Measurements from ENCODE around the gene ABHD17A. TPM values are rescaled to one million over a fixed set of nuclear protein-coding genes. Genes with fewer than 3 reads are reported as not detected.

Gene ABHD17A
- total RNA-seq, 3 donors from 2014 or later, result 62.4 to 81.3 (median 76.0) TPM

DNA sequence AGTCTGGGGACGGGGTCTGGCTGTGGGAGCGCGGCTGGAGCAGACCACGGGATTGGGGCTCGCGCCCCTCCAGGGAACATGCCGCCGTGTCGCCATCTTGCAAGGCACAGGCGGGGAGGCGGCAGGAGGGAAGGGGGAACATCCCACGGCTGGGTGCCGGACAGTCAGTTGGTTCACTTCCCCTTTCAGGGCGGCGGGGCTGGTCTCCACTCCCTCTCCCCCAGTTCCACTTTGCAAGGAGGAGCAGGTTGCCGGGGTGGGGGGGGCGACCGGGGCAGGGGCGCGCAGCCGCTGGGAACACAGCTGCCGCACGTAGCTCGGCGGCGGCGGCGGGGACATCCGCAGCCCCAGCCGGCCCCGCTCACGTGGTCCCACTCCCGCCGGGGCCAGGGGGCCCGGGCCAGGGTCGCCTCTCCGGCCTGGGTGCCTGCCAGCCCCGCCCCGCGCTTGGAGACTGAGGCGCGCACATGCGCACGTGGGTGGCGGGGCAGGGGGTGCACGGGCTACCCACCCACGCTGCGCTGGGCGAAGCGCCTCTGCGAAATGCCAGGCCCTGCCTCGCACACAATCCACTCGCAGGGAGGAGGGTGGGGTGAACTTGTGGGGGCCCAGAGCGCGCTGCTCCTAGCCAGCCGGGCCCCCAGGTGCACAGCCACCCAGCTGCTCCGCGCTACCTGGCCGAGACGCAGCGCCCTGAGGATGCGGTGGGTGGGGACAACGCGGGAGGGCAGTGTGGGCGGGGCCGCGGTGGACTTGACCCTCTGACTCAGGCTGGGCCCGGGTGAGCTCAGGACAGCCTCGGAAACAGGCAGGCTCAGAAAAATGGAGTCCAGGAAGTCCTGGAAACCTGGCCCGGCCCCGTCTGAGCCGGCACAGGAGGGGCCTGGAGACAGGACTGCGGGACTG is 28.3 kb downstream of the ABHD17A start:
- TF ChIP-seq POLR2A (IDR thresholded peaks at IDR 0.05) (no peak), POLR2AphosphoS5 (IDR thresholded peaks at IDR 0.05) (peak in 1 of 3 donors; percentile 16)
- TF ChIP-seq, protein P1, sequence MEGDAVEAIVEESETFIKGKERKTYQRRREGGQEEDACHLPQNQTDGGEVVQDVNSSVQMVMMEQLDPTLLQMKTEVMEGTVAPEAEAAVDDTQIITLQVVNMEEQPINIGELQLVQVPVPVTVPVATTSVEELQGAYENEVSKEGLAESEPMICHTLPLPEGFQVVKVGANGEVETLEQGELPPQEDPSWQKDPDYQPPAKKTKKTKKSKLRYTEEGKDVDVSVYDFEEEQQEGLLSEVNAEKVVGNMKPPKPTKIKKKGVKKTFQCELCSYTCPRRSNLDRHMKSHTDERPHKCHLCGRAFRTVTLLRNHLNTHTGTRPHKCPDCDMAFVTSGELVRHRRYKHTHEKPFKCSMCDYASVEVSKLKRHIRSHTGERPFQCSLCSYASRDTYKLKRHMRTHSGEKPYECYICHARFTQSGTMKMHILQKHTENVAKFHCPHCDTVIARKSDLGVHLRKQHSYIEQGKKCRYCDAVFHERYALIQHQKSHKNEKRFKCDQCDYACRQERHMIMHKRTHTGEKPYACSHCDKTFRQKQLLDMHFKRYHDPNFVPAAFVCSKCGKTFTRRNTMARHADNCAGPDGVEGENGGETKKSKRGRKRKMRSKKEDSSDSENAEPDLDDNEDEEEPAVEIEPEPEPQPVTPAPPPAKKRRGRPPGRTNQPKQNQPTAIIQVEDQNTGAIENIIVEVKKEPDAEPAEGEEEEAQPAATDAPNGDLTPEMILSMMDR (IDR thresholded peaks at IDR 0.05), result no peak
- DNase-seq (ENCODE audit: low spot score in 2 of 2), result peak; percentile 78 to 90
- H3K4me3 ChIP-seq, result peak overlapping the region; percentile 44 to 78 (median 56)
- H3K9me3 ChIP-seq, result no peaks in the 10 kb centered on the region
- H3K27me3 ChIP-seq, result no peaks in the 10 kb centered on the region
- H3K36me3 ChIP-seq, result no peaks in the 10 kb centered on the region
- H3K27ac ChIP-seq, result peak overlapping the region; percentile 93 to 95
- peaks cover 26 to 46% of the 10 kb centered on the region in 2 donors for H3K4me1 ChIP-seq
- intact Hi-C loops (cut with DNase I; ENCODE audit: low total_unique reads), result loop anchor here (5.0 kb wide), 1 partner anchor 1505 kb away; no protein-coding TSS in a partner anchor

DNA sequence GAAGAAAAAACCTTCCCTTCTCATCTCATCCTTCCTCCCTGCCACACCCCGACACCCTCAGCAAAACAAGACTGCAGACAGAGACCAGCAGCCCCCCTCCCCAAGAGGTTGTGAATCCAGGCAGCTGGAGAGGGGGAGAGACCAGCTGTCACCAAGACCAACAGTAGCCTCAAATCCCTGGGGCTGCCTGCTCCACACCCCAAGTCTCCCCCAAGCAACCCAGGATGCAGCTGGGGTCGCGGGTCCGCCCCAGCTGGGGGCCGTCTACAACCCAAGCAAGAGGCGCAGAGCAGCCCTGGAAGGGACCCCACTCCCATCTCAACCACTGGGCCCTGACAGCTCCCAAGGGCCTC is 29.0 kb downstream of the ABHD17A start:
- no peak for DNase-seq (ENCODE audit: low spot score in 2 of 2)
- H3K4me3 ChIP-seq, result peak overlapping the region; percentile 44 to 78 (median 56)
- H3K36me3 ChIP-seq, result no peaks in the 10 kb centered on the region
- no peaks in the 10 kb centered on the region for H3K27me3 ChIP-seq
- H3K4me1 ChIP-seq, result peaks cover 23 to 42% of the 10 kb centered on the region in 2 donors
- no peaks in the 10 kb centered on the region for H3K9me3 ChIP-seq
- TF ChIP-seq, protein P1 (IDR thresholded peaks at IDR 0.05), result no peak
- TF ChIP-seq POLR2A (IDR thresholded peaks at IDR 0.05), result no peak
- TF ChIP-seq POLR2AphosphoS5 (IDR thresholded peaks at IDR 0.05), result no peak
- intact Hi-C loops (cut with DNase I; ENCODE audit: low total_unique reads), result loop anchor here (5.0 kb wide), 1 partner anchor 1506 kb away; no protein-coding TSS in a partner anchor
- peak overlapping the region; percentile 93 to 95 for H3K27ac ChIP-seq

DNA sequence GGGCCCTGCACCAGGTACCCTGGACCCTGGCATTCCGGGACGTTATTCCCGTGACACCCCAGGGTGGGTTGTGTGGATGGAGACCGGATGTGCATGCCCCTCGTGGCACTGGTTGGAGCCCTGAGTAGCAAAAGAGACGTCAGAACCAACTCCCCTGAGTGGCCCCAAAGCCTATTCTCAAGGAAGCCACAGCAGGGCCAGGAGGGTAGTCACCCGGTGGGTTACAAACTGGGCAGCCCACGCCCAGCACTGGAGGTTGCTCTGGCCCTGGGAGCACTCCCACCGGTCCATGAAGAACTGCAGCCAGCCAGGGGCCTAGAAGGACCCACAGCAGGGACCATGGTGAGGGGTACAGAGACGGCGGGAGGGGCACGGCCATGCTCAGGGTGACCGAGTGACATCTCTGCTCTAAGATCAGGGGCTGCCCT is 29.5 kb downstream of the ABHD17A start:
- Histone ChIP-seq H3K4me1 (peaks cover 20 to 37% of the 10 kb centered on the region in 2 donors), H3K9me3 (no peaks in the 10 kb centered on the region), H3K27ac (peak overlapping the region; percentile 93 to 95), H3K36me3 (no peaks in the 10 kb centered on the region), H3K27me3 (no peaks in the 10 kb centered on the region), H3K4me3 (peak overlapping the region; percentile 44 to 78 (median 56))
- no peak for DNase-seq (ENCODE audit: low spot score in 2 of 2)
- TF ChIP-seq, protein P1 (IDR thresholded peaks at IDR 0.05), result no peak
- TF ChIP-seq POLR2A (IDR thresholded peaks at IDR 0.05), result no peak
- TF ChIP-seq POLR2AphosphoS5 (IDR thresholded peaks at IDR 0.05), result no peak
- intact Hi-C loops (cut with DNase I; ENCODE audit: low total_unique reads), result loop anchor here (5.0 kb wide), 1 partner anchor 1506 kb away; no protein-coding TSS in a partner anchor

DNA sequence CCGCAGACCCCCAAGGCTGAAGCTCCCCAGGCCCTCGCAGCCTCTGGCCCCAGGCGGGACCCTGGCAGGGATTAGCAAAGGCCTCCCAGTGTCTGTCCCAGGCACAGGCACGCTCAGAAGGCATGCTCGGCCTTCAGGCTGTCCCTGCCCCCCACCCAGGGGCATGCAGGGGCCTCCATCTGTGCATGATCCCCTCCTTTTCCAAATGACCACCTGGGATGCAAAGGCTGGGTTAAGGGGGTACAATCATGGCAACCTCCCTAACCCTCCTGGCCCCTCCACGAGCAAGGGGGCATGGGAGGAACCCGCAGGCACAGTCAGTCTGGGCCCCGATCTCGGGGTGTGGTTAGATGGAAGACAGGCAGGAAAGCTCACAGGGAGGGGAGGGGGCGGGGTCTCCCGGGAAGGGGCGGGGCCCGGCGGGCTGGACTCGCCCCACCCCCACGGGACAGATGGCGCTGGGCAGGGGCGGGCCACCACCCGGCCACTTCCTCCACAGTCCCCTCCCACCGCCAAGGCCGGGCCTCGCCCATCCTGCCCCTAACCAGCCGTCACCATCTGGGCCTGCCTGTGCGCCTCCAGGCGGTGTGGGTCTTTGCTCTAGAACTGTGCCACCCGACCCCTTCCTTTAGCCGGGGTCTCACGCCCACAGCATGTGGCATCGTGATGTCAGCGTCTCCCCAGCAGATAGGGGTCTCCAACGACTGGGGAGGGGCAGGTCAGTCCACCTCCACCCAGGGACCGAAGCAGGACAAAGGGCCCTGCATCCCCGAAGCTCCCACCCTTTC is 30.1 kb downstream of the ABHD17A start:
- Histone ChIP-seq H3K27me3 (no peaks in the 10 kb centered on the region), H3K4me1 (peaks cover 15 to 31% of the 10 kb centered on the region in 2 donors), H3K27ac (peak overlapping the region; percentile 93 to 95), H3K36me3 (no peaks in the 10 kb centered on the region), H3K4me3 (peak overlapping the region; percentile 44 to 78 (median 56)), H3K9me3 (no peaks in the 10 kb centered on the region)
- TF ChIP-seq POLR2AphosphoS5 (IDR thresholded peaks at IDR 0.05), result peak in 1 of 3 donors; percentile 44
- TF ChIP-seq POLR2A (IDR thresholded peaks at IDR 0.05), result no peak
- intact Hi-C loops (cut with DNase I; ENCODE audit: low total_unique reads), result loop anchor here (5.0 kb wide), 1 partner anchor 1507 kb away; no protein-coding TSS in a partner anchor
- peak; percentile 88 to 93 for DNase-seq (ENCODE audit: low spot score in 2 of 2)

DNA sequence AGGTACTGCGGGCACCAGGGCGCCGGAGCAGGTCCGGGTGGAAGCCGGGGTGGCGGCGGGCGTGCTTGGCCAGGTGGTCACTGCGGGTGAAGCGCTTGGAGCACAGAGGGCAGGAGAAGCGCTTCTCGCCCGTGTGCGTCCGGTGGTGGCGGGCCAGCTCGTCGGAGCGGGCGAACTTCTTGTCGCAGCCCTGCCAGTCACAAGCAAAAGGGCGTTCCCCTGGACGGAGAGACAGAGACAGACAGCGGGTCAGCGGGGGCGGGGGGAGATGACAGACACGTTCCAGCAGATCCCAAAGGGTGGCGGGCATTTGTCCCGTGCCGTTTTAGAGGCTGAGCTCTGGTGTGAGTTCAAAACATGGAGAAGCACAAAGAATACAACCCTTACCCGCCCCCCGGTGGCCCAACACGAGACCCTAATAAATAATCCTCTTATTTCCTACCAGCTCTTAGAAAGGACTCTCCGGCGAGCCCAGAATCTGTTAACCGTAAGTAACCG is 30.7 kb downstream of the ABHD17A start:
- H3K4me1 ChIP-seq, result peaks cover 14 to 25% of the 10 kb centered on the region in 2 donors
- H3K27ac ChIP-seq, result peak overlapping the region; percentile 93 to 95
- no peaks in the 10 kb centered on the region for H3K9me3 ChIP-seq
- peak overlapping the region; percentile 44 to 78 (median 56) for H3K4me3 ChIP-seq
- H3K27me3 ChIP-seq, result no peaks in the 10 kb centered on the region
- TF ChIP-seq POLR2A (IDR thresholded peaks at IDR 0.05) (no peak), POLR2AphosphoS5 (IDR thresholded peaks at IDR 0.05) (no peak)
- TF ChIP-seq, protein P1 (IDR thresholded peaks at IDR 0.05), result no peak
- no peaks in the 10 kb centered on the region for H3K36me3 ChIP-seq
- intact Hi-C loops (cut with DNase I; ENCODE audit: low total_unique reads), result loop anchor here (5.0 kb wide), 1 partner anchor 1508 kb away; no protein-coding TSS in a partner anchor
- DNase-seq (ENCODE audit: low spot score in 2 of 2), result no peak
